ENCODE results near the gene GATAD2A. TPM values are rescaled to one million over a fixed set of nuclear protein-coding genes. Genes with fewer than 3 reads are reported as not detected.

GATAD2A gene
- total and polyA plus RNA-seq, 2 of the 13 experiments (the other 11 are each of a cell fraction or from before 2014, with no cell fraction given) = 16.8 to 28.6 TPM

DNA sequence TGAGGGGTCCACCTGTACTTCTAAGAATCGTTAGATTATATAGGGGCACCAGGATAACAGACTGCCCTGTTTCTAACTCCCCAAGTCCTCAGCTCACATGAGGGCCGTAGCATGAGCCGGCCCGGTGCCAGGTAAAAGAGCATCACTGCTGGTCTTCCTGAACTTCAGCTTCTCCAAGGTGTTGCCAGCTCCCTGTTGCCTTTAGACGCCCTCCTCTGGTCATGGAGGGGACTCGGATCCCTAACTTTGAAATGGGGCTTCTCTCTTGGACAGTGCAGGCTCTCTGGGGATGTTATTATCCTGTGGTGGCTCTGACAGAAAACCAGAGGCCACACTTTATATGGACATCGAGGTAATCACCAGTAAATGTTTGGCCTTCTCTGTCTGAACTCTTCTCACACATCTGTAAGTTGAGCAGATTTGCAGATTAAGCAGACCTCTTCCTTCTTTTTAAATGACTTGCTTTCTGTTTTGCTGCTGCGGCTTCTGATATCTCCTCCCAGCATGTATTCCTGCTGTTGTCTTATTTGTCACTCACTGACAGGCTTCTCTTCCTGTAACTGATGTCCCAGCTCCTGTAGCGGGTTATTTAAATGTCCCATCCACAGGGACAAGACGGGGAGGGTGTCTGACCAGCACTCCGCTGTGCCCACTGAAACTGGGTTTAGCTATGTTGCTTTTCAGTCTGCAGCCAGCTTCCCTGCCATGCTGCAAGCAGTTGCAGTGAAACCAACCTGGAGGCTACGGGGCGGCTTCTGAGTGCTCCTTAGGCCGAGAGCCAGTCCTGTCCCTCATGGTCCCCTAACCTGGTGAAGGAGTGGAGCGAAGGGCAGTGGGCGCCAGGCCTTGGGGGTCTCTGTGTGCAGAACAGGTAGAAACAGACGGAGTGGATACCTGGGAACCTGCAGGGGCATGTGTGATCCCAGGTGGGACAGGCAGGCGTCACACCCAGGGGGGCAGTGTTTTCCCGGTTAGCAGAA is 70.7 kb downstream of the GATAD2A start:
- Histone ChIP-seq H3K4me1 (ENCODE audit: insufficient read depth, low read length) (no peaks in the 10 kb centered on the region), H4K20me1 (ENCODE audit: insufficient read depth, low read length) (peaks cover 4% of the 10 kb centered on the region; the same call in 1 of the 2 replicates), H3K36me3 (replicated peaks in 1 of 2; ENCODE audit: control insufficient read depth in 1 of 2, insufficient read depth in 2 of 2, low read length in 2 of 2) (peaks cover 10 to 42% of the 10 kb centered on the region in 2 experiments), H3K4me3 (replicated peaks in 1 of 3; ENCODE audit: insufficient read depth in 1 of 3, low read depth in 2 of 3, low read length in 3 of 3) (no peak overlapping the region), H3K4me2 (ENCODE audit: low read depth, low read length) (no peak overlapping the region), H2AFZ (ENCODE audit: low read length) (no peak overlapping the region), H3K9ac (ENCODE audit: insufficient read depth, low read depth, low read length) (no peak overlapping the region), H3K27me3 (ENCODE audit: control insufficient read depth in 1 of 2, insufficient read depth in 2 of 2, low read length in 2 of 2) (no peaks in the 10 kb centered on the region), H3K9me3 (ENCODE audit: low read length) (no peaks in the 10 kb centered on the region), H3K27ac (ENCODE audit: extremely low read length, insufficient read depth, low read length) (no peak overlapping the region), H3K79me2 (ENCODE audit: insufficient read depth, low read length) (peaks cover 38% of the 10 kb centered on the region)
- ATAC-seq (peak; percentile 71), DNase-seq (ENCODE audit: low spot score) (peak; percentile 16), FAIRE-seq (no peak)
- in situ Hi-C loops (cut with HindIII; ENCODE audit: extremely low pct_ligation_motif_present, low pct_unique_long_range_greater_than_20kb) (no loop called here), intact Hi-C loops (cut with micrococcal nuclease; ENCODE audit: unreplicated experiment) (loop anchor here (2.0 kb wide), 1 partner anchor 51 kb away; no protein-coding TSS in a partner anchor)
- ChIA-PET CTCF (ENCODE audit: low intra/inter-chr PET ratio, low total read pairs) (no interaction called here), POLR2A (interaction anchor here (1.2 kb wide), 1 partner anchor 71 kb away, joined by 4 read pairs; the partner anchor contains the start of gene GATAD2A)
- TF ChIP-seq, protein P1, sequence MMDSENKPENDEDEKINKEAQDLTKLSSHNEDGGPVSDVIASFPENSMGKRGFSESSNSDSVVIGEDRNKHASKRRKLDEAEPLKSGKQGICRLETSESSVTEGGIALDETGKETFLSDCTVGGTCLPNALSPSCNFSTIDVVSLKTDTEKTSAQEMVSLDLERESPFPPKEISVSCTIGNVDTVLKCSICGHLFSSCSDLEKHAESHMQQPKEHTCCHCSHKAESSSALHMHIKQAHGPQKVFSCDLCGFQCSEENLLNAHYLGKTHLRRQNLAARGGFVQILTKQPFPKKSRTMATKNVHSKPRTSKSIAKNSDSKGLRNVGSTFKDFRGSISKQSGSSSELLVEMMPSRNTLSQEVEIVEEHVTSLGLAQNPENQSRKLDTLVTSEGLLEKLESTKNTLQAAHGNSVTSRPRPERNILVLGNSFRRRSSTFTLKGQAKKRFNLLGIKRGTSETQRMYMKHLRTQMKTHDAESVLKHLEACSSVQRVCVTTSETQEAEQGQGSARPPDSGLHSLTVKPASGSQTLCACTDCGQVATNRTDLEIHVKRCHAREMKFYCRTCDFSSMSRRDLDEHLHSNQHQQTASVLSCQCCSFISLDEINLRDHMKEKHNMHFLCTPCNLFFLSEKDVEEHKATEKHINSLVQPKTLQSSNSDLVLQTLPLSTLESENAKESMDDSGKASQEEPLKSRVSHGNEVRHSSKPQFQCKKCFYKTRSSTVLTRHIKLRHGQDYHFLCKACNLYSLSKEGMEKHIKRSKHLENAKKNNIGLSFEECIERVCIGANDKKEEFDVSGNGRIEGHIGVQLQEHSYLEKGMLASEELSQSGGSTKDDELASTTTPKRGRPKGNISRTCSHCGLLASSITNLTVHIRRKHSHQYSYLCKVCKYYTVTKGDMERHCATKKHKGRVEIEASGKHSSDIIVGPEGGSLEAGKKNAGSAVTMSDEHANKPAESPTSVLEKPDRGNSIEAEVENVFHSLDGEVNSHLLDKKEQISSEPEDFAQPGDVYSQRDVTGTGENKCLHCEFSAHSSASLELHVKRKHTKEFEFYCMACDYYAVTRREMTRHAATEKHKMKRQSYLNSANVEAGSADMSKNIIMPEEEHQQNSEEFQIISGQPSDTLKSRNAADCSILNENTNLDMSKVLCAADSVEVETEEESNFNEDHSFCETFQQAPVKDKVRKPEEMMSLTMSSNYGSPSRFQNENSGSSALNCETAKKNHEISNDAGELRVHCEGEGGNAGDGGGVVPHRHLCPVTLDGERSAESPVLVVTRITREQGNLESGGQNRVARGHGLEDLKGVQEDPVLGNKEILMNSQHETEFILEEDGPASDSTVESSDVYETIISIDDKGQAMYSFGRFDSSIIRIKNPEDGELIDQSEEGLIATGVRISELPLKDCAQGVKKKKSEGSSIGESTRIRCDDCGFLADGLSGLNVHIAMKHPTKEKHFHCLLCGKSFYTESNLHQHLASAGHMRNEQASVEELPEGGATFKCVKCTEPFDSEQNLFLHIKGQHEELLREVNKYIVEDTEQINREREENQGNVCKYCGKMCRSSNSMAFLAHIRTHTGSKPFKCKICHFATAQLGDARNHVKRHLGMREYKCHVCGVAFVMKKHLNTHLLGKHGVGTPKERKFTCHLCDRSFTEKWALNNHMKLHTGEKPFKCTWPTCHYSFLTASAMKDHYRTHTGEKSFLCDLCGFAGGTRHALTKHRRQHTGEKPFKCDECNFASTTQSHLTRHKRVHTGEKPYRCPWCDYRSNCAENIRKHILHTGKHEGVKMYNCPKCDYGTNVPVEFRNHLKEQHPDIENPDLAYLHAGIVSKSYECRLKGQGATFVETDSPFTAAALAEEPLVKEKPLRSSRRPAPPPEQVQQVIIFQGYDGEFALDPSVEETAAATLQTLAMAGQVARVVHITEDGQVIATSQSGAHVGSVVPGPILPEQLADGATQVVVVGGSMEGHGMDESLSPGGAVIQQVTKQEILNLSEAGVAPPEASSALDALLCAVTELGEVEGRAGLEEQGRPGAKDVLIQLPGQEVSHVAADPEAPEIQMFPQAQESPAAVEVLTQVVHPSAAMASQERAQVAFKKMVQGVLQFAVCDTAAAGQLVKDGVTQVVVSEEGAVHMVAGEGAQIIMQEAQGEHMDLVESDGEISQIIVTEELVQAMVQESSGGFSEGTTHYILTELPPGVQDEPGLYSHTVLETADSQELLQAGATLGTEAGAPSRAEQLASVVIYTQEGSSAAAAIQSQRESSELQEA (CRISPR knock-in tag; IDR thresholded peaks at IDR 0.05; ENCODE audit: not compliant biosample characterization) = no peak
- TF ChIP-seq ATF1 (CRISPR knock-in tag; IDR thresholded peaks at IDR 0.05) (no peak), TAF1 (CRISPR knock-in tag; IDR thresholded peaks at IDR 0.05) (no peak), ZNF12 (CRISPR knock-in tag; IDR thresholded peaks at IDR 0.05) (no peak), ZNF143 (CRISPR knock-in tag; IDR thresholded peaks at IDR 0.05) (no peak), STAG1 (CRISPR knock-in tag; IDR thresholded peaks at IDR 0.05) (peak; percentile 42), THYN1 (CRISPR knock-in tag; IDR thresholded peaks at IDR 0.05; ENCODE audit: borderline replicate concordance, low read depth) (no peak), NFATC3 (CRISPR knock-in tag; IDR thresholded peaks at IDR 0.05) (no peak), SMC3 (IDR thresholded peaks at IDR 0.05; ENCODE audit: low read length) (0 out of 2 replicates have a peak, but pooled peaks have one; percentile 15)
- TF ChIP-seq, protein P2, sequence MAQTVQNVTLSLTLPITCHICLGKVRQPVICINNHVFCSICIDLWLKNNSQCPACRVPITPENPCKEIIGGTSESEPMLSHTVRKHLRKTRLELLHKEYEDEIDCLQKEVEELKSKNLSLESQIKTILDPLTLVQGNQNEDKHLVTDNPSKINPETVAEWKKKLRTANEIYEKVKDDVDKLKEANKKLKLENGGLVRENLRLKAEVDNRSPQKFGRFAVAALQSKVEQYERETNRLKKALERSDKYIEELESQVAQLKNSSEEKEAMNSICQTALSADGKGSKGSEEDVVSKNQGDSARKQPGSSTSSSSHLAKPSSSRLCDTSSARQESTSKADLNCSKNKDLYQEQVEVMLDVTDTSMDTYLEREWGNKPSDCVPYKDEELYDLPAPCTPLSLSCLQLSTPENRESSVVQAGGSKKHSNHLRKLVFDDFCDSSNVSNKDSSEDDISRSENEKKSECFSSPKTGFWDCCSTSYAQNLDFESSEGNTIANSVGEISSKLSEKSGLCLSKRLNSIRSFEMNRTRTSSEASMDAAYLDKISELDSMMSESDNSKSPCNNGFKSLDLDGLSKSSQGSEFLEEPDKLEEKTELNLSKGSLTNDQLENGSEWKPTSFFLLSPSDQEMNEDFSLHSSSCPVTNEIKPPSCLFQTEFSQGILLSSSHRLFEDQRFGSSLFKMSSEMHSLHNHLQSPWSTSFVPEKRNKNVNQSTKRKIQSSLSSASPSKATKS (CRISPR knock-in tag; IDR thresholded peaks at IDR 0.05) = no peak
- TF ChIP-seq, protein P3, sequence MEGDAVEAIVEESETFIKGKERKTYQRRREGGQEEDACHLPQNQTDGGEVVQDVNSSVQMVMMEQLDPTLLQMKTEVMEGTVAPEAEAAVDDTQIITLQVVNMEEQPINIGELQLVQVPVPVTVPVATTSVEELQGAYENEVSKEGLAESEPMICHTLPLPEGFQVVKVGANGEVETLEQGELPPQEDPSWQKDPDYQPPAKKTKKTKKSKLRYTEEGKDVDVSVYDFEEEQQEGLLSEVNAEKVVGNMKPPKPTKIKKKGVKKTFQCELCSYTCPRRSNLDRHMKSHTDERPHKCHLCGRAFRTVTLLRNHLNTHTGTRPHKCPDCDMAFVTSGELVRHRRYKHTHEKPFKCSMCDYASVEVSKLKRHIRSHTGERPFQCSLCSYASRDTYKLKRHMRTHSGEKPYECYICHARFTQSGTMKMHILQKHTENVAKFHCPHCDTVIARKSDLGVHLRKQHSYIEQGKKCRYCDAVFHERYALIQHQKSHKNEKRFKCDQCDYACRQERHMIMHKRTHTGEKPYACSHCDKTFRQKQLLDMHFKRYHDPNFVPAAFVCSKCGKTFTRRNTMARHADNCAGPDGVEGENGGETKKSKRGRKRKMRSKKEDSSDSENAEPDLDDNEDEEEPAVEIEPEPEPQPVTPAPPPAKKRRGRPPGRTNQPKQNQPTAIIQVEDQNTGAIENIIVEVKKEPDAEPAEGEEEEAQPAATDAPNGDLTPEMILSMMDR (CRISPR knock-in tag; IDR thresholded peaks at IDR 0.05) = peak; percentile 33; the same call in 1 of the 2 replicates
- 90% methylated on average over 19 of the region's 19 CpGs for whole genome bisulfite sequencing (ENCODE audit: low lambda C conversion rate)
- no TSS peak for BruUV-seq (replicated peaks)
